ENCODE data around the gene MGAT3. TPM values are rescaled to one million over a fixed set of nuclear protein-coding genes. Genes with fewer than 3 reads are reported as not detected.

Gene MGAT3
- polyA plus RNA-seq, 1 donor from 2014 or later, result 29.1 TPM

DNA sequence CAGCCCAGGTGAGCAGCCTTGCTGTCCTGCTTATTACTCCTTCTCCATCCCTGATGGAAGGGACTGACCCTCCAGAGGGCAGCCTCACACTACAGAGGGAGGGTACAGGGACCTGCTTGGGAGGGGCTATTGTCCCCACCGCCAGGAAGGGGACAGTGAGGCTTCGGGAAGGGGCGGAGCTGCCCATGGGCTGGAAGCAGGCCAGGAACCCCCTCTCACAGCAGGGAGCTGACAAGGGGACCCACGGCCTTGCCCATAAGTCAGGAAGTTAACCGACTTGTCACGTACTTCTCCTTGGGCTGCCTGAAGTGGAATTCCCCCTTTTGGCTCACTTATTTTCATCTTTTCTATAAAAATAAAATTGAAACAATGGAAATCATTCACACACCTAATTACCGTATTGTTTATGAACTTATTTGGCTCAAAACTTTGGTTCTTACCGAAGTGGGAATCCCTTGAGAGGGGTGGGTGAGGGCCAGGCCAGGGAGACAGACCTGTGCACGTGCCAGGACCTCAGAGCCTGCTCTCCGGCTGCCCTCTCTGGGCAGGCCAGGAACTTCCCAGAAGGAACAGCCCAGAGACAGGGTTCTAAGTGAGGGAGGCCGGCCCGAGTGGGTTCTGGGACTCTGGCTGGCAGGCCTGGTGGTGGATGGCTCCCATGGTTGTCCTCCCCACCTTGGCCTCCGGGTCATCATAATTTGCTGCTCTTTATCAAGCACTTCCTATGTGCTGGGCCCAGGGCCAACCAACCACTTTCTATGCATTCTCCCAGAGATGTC is 5.8 kb downstream of the MGAT3 start:
- TF ChIP-seq, protein P1, sequence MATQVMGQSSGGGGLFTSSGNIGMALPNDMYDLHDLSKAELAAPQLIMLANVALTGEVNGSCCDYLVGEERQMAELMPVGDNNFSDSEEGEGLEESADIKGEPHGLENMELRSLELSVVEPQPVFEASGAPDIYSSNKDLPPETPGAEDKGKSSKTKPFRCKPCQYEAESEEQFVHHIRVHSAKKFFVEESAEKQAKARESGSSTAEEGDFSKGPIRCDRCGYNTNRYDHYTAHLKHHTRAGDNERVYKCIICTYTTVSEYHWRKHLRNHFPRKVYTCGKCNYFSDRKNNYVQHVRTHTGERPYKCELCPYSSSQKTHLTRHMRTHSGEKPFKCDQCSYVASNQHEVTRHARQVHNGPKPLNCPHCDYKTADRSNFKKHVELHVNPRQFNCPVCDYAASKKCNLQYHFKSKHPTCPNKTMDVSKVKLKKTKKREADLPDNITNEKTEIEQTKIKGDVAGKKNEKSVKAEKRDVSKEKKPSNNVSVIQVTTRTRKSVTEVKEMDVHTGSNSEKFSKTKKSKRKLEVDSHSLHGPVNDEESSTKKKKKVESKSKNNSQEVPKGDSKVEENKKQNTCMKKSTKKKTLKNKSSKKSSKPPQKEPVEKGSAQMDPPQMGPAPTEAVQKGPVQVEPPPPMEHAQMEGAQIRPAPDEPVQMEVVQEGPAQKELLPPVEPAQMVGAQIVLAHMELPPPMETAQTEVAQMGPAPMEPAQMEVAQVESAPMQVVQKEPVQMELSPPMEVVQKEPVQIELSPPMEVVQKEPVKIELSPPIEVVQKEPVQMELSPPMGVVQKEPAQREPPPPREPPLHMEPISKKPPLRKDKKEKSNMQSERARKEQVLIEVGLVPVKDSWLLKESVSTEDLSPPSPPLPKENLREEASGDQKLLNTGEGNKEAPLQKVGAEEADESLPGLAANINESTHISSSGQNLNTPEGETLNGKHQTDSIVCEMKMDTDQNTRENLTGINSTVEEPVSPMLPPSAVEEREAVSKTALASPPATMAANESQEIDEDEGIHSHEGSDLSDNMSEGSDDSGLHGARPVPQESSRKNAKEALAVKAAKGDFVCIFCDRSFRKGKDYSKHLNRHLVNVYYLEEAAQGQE (IDR thresholded peaks at IDR 0.05; ENCODE audit: borderline replicate concordance), result no peak
- Histone ChIP-seq H2AFZ (ENCODE audit: low read depth, low read length) (no peak overlapping the region), H3K9me2 (ENCODE audit: insufficient read depth, low read length) (no peaks in the 10 kb centered on the region), H3K4me2 (ENCODE audit: low read length) (no peak overlapping the region), H3K9ac (ENCODE audit: low read length) (no peak overlapping the region), H3K36me3 (ENCODE audit: insufficient read depth, low read length) (no peaks in the 10 kb centered on the region), H3K79me2 (replicated peaks; ENCODE audit: insufficient read depth, low read length) (peaks cover 39% of the 10 kb centered on the region), H3F3A (ENCODE audit: insufficient read depth, low read length, poor library complexity, severe bottlenecking) (no peaks in the 10 kb centered on the region), H3K4me3 (ENCODE audit: low read length) (no peak overlapping the region), H3K27ac (ENCODE audit: low read length) (no peak overlapping the region), H4K20me1 (ENCODE audit: insufficient read depth) (no peaks in the 10 kb centered on the region), H3K27me3 (ENCODE audit: insufficient read depth, low read depth, low read length) (no peaks in the 10 kb centered on the region), H3K9me3 (ENCODE audit: low read length) (no peaks in the 10 kb centered on the region)

GRCh38 chr22:39463277-39463676 is 6.5 kb downstream of the MGAT3 start:
- Histone ChIP-seq H3K27ac (ENCODE audit: low read length) (no peak overlapping the region), H3K27me3 (ENCODE audit: insufficient read depth, low read depth, low read length) (no peaks in the 10 kb centered on the region), H3K9me2 (ENCODE audit: insufficient read depth, low read length) (no peaks in the 10 kb centered on the region), H3K79me2 (replicated peaks; ENCODE audit: insufficient read depth, low read length) (peaks cover 34% of the 10 kb centered on the region), H4K20me1 (ENCODE audit: insufficient read depth) (no peaks in the 10 kb centered on the region), H3K4me2 (ENCODE audit: low read length) (no peak overlapping the region), H3K36me3 (ENCODE audit: insufficient read depth, low read length) (no peaks in the 10 kb centered on the region), H3K9ac (ENCODE audit: low read length) (no peak overlapping the region), H3K4me3 (ENCODE audit: low read length) (no peak overlapping the region), H2AFZ (ENCODE audit: low read depth, low read length) (no peak overlapping the region), H3F3A (ENCODE audit: insufficient read depth, low read length, poor library complexity, severe bottlenecking) (no peaks in the 10 kb centered on the region), H3K9me3 (ENCODE audit: low read length) (no peaks in the 10 kb centered on the region)
- TF ChIP-seq SMC3 (conservative IDR thresholded peaks at IDR 0.05; ENCODE audit: poor library complexity) (no peak), RAD21 (conservative IDR thresholded peaks at IDR 0.05) (no peak), EP300 (conservative IDR thresholded peaks at IDR 0.05; ENCODE audit: poor library complexity, severe bottlenecking) (no peak), MXI1 (conservative IDR thresholded peaks at IDR 0.05; ENCODE audit: poor library complexity, severe bottlenecking) (no peak), TAF1 (IDR thresholded peaks at IDR 0.05; ENCODE audit: low read depth) (no peak), POLR2AphosphoS5 (IDR thresholded peaks at IDR 0.05) (no peak), EZH2 (IDR thresholded peaks at IDR 0.05; ENCODE audit: borderline replicate concordance, insufficient read depth, low read length, poor library complexity, severe bottlenecking) (no peak)
- TF ChIP-seq, protein P2, sequence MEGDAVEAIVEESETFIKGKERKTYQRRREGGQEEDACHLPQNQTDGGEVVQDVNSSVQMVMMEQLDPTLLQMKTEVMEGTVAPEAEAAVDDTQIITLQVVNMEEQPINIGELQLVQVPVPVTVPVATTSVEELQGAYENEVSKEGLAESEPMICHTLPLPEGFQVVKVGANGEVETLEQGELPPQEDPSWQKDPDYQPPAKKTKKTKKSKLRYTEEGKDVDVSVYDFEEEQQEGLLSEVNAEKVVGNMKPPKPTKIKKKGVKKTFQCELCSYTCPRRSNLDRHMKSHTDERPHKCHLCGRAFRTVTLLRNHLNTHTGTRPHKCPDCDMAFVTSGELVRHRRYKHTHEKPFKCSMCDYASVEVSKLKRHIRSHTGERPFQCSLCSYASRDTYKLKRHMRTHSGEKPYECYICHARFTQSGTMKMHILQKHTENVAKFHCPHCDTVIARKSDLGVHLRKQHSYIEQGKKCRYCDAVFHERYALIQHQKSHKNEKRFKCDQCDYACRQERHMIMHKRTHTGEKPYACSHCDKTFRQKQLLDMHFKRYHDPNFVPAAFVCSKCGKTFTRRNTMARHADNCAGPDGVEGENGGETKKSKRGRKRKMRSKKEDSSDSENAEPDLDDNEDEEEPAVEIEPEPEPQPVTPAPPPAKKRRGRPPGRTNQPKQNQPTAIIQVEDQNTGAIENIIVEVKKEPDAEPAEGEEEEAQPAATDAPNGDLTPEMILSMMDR (IDR thresholded peaks at IDR 0.05; ENCODE audit: poor library complexity, severe bottlenecking), result no peak
- TF ChIP-seq, protein P1 (IDR thresholded peaks at IDR 0.05; ENCODE audit: borderline replicate concordance), result no peak

Data from neural cell (in vitro differentiated cells).